Measurements from ENCODE around the gene ERH.

The ERH gene

DNA sequence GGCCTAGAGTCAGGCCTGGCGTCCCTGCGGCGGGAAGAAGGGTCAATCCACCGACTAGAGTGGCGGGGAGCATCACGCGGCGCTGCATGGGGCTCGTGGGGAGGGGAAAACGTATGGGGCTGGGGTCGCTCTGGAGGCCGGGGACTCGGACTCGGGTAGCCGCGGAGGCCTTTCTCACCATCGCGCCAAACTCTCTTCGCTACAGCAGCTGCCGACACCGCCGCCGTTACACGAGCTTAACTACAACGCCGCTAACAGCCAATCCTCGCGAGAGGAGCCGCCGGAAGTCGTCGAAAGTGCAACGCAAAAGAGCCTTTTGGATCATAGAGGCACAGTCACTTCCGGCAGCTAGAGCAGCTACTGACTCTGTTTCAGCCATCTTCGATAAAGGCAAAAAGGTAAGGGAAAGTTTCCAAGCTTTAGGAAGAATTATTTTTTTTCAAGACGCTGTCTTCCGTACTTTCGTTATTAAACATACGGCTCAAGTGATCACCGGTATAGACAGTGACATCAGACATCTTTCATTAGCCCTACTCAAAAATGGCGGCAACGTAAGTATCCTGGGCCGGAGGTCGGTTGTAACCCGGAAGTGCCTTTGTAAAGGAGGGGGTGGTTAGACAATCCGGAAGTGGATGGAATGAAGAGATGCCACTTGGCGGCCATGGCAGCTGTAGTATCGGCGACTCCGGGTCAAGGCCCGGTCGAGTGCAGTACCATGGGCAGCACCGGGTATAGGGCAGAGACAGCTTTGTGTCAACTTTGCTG lies at the start of gene ERH, which contains the start of gene SLC39A9:
Gene ERH (minus strand): TSS at position 247 of the 765 bp plus-strand sequence. CDS start 66 bp downstream, at position 181.
Gene SLC39A9 (plus strand): TSS at position 640 of the 765 bp plus-strand sequence. CDS start 678 bp downstream, outside the sequence.
- H3K9ac ChIP-seq (ENCODE audit: low read length): peak within 1 kb of the TSS; percentile 92
- H3K27me3 ChIP-seq (ENCODE audit: control insufficient read depth, insufficient read depth, low read length): no peaks in the 10 kb centered on the region
- peaks cover 5% of the 10 kb centered on the region for H3K36me3 ChIP-seq (ENCODE audit: control insufficient read depth, insufficient read depth, low read length)
- H3K4me3 ChIP-seq (ENCODE audit: low read length): peak within 1 kb of the TSS; percentile 87
- peaks cover 28% of the 10 kb centered on the region for H3K4me1 ChIP-seq (ENCODE audit: control insufficient read depth, insufficient read depth, low read length)
- H3K27ac ChIP-seq (ENCODE audit: low read depth, low read length): peak within 1 kb of the TSS; percentile 97

DNA sequence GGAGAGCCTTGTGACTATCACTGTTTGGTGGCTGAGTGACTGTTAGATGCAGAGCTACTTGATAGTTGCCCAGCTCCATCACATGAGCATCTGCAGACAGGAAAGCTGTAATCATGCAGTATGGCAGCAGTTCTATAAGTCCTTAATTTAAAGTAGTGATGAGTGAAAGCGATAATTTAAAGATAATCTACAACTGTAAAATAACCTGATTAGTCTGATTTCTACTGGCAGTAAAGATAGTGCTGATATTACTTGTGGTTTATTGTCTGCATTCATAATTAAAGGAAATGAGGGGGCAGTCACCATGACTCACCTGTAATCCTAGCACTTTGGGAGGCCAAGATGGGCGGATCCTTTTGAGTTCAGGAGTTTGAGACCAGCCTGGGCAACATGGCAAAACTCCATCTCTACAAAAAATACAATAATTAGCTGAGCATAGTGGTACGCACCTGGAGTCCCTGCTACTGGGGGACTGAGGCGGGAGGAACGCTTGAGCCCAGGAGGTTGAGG lies 45.3 kb upstream of the ERH start:
- Histone ChIP-seq H3K4me3 (ENCODE audit: low read length) (no peak overlapping the region), H3K9ac (ENCODE audit: low read length) (no peak overlapping the region), H3K27me3 (ENCODE audit: control insufficient read depth, insufficient read depth, low read length) (no peaks in the 10 kb centered on the region), H3K27ac (ENCODE audit: low read depth, low read length) (no peak overlapping the region), H3K36me3 (ENCODE audit: control insufficient read depth, insufficient read depth, low read length) (no peaks in the 10 kb centered on the region), H3K4me1 (ENCODE audit: control insufficient read depth, insufficient read depth, low read length) (no peaks in the 10 kb centered on the region)

DNA sequence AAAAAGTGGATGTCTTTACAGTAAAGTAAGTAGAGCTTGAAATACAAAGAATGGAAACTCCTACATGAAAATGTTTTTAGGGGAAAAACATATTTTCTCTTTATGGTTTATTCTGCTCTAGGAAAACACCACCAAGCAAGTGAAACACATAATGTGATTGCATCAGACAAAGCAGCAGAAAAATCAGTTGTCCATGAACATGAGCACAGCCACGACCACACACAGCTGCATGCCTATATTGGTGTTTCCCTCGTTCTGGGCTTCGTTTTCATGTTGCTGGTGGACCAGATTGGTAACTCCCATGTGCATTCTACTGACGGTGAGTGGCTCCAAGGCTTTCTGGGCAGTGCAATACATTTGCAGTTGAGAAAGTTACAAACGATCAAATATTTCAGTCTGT lies 43.8 kb upstream of the ERH start:
- Histone ChIP-seq H3K27me3 (ENCODE audit: control insufficient read depth, insufficient read depth, low read length) (no peaks in the 10 kb centered on the region), H3K27ac (ENCODE audit: low read depth, low read length) (no peak overlapping the region), H3K4me1 (ENCODE audit: control insufficient read depth, insufficient read depth, low read length) (no peaks in the 10 kb centered on the region), H3K4me3 (ENCODE audit: low read length) (no peak overlapping the region), H3K36me3 (ENCODE audit: control insufficient read depth, insufficient read depth, low read length) (no peaks in the 10 kb centered on the region), H3K9ac (ENCODE audit: low read length) (no peak overlapping the region)

GRCh38 chr14:69439521-69440270 lies 41.6 kb upstream of the ERH start:
- Histone ChIP-seq H3K36me3 (ENCODE audit: control insufficient read depth, insufficient read depth, low read length) (no peaks in the 10 kb centered on the region), H3K27ac (ENCODE audit: low read depth, low read length) (no peak overlapping the region), H3K4me1 (ENCODE audit: control insufficient read depth, insufficient read depth, low read length) (no peaks in the 10 kb centered on the region), H3K4me3 (ENCODE audit: low read length) (no peak overlapping the region), H3K9ac (ENCODE audit: low read length) (no peak overlapping the region), H3K27me3 (ENCODE audit: control insufficient read depth, insufficient read depth, low read length) (no peaks in the 10 kb centered on the region)

DNA sequence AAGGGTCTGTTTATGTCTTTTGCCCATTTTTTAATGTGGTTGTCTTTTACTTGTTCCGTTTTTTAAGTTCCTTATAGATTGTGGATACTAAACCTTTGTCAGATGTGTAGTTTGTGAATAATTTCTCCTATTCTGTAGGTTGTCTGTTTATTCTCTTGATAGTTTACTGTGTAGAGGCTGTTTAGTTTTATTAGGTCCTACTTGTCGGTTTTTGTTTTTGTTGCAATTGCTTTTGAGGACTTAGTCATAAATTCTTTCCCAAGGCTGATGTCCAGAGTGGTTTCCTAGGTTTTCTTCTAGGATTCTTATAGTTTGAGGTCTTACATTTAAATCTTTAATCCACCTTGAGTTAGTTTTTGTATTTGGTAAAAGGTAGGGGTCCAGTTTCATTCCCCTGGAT lies 34.3 kb upstream of the ERH start:
- Histone ChIP-seq H3K27ac (ENCODE audit: low read depth, low read length) (no peak overlapping the region), H3K9ac (ENCODE audit: low read length) (no peak overlapping the region), H3K27me3 (ENCODE audit: control insufficient read depth, insufficient read depth, low read length) (no peaks in the 10 kb centered on the region), H3K36me3 (ENCODE audit: control insufficient read depth, insufficient read depth, low read length) (no peaks in the 10 kb centered on the region), H3K4me3 (ENCODE audit: low read length) (no peak overlapping the region), H3K4me1 (ENCODE audit: control insufficient read depth, insufficient read depth, low read length) (no peaks in the 10 kb centered on the region)

DNA sequence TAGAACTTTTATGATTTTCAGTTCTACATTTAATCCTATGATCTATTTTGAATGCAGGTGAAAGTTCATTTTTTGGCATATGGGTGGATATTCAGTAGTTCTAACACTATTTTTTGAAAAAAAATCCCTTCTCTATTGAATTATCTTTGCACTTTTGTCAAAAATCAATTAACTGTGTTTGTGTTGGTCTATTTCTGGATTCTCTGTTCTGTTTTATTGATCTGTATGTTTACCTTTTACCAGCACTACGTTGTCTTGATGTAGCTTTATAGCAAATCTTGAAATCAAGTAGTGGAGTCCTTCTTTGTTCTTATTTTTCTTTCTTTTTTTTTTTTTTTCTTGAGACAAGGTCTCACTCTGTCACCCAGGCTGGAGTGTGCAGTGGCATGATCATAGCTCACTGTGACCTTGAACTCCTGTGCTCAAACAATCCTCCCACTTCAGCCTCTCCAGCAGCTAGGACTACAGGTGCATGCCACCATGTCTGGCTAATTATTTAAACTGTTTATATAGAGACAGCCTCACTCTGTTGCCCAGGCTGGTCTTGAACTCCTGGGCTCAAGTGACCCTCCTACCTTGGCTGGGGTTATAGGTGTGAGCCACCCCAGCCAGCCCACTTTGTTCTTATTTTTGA lies 32.3 kb upstream of the ERH start:
- no peak overlapping the region for H3K9ac ChIP-seq (ENCODE audit: low read length)
- no peaks in the 10 kb centered on the region for H3K4me1 ChIP-seq (ENCODE audit: control insufficient read depth, insufficient read depth, low read length)

GRCh38 chr14:69429643-69430042 lies 31.5 kb upstream of the ERH start:
- H3K27ac ChIP-seq (ENCODE audit: low read depth, low read length): no peak overlapping the region
- no peaks in the 10 kb centered on the region for H3K4me1 ChIP-seq (ENCODE audit: control insufficient read depth, insufficient read depth, low read length)
- H3K27me3 ChIP-seq (ENCODE audit: control insufficient read depth, insufficient read depth, low read length): no peaks in the 10 kb centered on the region
- H3K9ac ChIP-seq (ENCODE audit: low read length): no peak overlapping the region
- peaks cover 6% of the 10 kb centered on the region for H3K36me3 ChIP-seq (ENCODE audit: control insufficient read depth, insufficient read depth, low read length)
- H3K4me3 ChIP-seq (ENCODE audit: low read length): no peak overlapping the region

More for the DNA sequence above, 32.3 kb upstream of the ERH start:
- H3K27me3 ChIP-seq (ENCODE audit: control insufficient read depth, insufficient read depth, low read length): no peaks in the 10 kb centered on the region
- H3K36me3 ChIP-seq (ENCODE audit: control insufficient read depth, insufficient read depth, low read length): peaks cover 6% of the 10 kb centered on the region
- no peak overlapping the region for H3K4me3 ChIP-seq (ENCODE audit: low read length)
- H3K27ac ChIP-seq (ENCODE audit: low read depth, low read length): no peak overlapping the region

GRCh38 chr14:69428289-69428998 lies 30.3 kb upstream of the ERH start:
- Histone ChIP-seq H3K9ac (ENCODE audit: low read length) (no peak overlapping the region), H3K36me3 (ENCODE audit: control insufficient read depth, insufficient read depth, low read length) (peaks cover 6% of the 10 kb centered on the region), H3K4me3 (ENCODE audit: low read length) (no peak overlapping the region), H3K4me1 (ENCODE audit: control insufficient read depth, insufficient read depth, low read length) (no peaks in the 10 kb centered on the region), H3K27me3 (ENCODE audit: control insufficient read depth, insufficient read depth, low read length) (no peaks in the 10 kb centered on the region), H3K27ac (ENCODE audit: low read depth, low read length) (no peak overlapping the region)

GRCh38 chr14:69427596-69427995 lies 29.5 kb upstream of the ERH start:
- Histone ChIP-seq H3K27ac (ENCODE audit: low read depth, low read length) (no peak overlapping the region), H3K36me3 (ENCODE audit: control insufficient read depth, insufficient read depth, low read length) (peaks cover 6% of the 10 kb centered on the region), H3K9ac (ENCODE audit: low read length) (no peak overlapping the region), H3K4me3 (ENCODE audit: low read length) (no peak overlapping the region), H3K27me3 (ENCODE audit: control insufficient read depth, insufficient read depth, low read length) (no peaks in the 10 kb centered on the region), H3K4me1 (ENCODE audit: control insufficient read depth, insufficient read depth, low read length) (no peaks in the 10 kb centered on the region)

- Histone ChIP-seq H3K9ac (ENCODE audit: low read length) (no peak overlapping the region), H3K36me3 (ENCODE audit: control insufficient read depth, insufficient read depth, low read length) (peaks cover 6% of the 10 kb centered on the region)
Observed at GRCh38 chr14:69424149-69424923, 26.2 kb upstream of the ERH start.

GRCh38 chr14:69423279-69423678 lies 25.2 kb upstream of the ERH start:
- H3K4me1 ChIP-seq (ENCODE audit: control insufficient read depth, insufficient read depth, low read length): no peaks in the 10 kb centered on the region
- H3K27ac ChIP-seq (ENCODE audit: low read depth, low read length): no peak overlapping the region
- peaks cover 6% of the 10 kb centered on the region for H3K36me3 ChIP-seq (ENCODE audit: control insufficient read depth, insufficient read depth, low read length)
- H3K9ac ChIP-seq (ENCODE audit: low read length): no peak overlapping the region
- H3K4me3 ChIP-seq (ENCODE audit: low read length): no peak overlapping the region
- no peaks in the 10 kb centered on the region for H3K27me3 ChIP-seq (ENCODE audit: control insufficient read depth, insufficient read depth, low read length)

More at GRCh38 chr14:69424149-69424923, 26.2 kb upstream of the ERH start:
- H3K27ac ChIP-seq (ENCODE audit: low read depth, low read length): no peak overlapping the region
- no peaks in the 10 kb centered on the region for H3K27me3 ChIP-seq (ENCODE audit: control insufficient read depth, insufficient read depth, low read length)
- no peaks in the 10 kb centered on the region for H3K4me1 ChIP-seq (ENCODE audit: control insufficient read depth, insufficient read depth, low read length)
- H3K4me3 ChIP-seq (ENCODE audit: low read length): no peak overlapping the region
